Upper lobe of left lung (tissue), 4 donors: ENCODE results near the gene BCO1.

Source experiments
- CTCF ChIP-seq, 6 experiments: fragments of 450-650 bp in 4 of 6; fragments of 200-600 bp in 2 of 6; sonication (generic) in 2 of 6; IDR thresholded peaks; one replicate each; pipeline ENCODE4 v1.5.1; 2016 to 2019; ENCODE audit warnings: antibody characterized with exemption in 6 of 6
- POLR2A ChIP-seq, 4 donors: fragments of 450-650 bp; IDR thresholded peaks; one replicate each; pipeline ENCODE4 v1.5.1; 2016 to 2017; ENCODE audit warnings: antibody characterized with exemption in 4 of 4, mild to moderate bottlenecking in 2 of 4

GRCh38 chr16:81264386-81264785 lies 25.9 kb downstream of the BCO1 start:
- TF ChIP-seq POLR2A (IDR thresholded peaks at IDR 0.05) (no peak), CTCF (IDR thresholded peaks at IDR 0.05) (no peak)
